ENCODE measurements around the gene LGALS12. TPM values are rescaled to one million over a fixed set of nuclear protein-coding genes. Genes with fewer than 3 reads are reported as not detected.

The LGALS12 gene
- total RNA-seq, 2 donors from 2014 or later, result 0.59 TPM; not detected in 1

GRCh38 chr11:63564784-63565350, 59.0 kb downstream of the LGALS12 start:
- Mint-ChIP-seq H3K9me3 (no peaks in the 10 kb centered on the region), H3K27ac (peak overlapping the region; percentile 13 to 35), H3K4me3 (peak overlapping the region; percentile 33), H3K27me3 (no peaks in the 10 kb centered on the region), H3K36me3 (no peaks in the 10 kb centered on the region), H3K4me1 (ENCODE audit: low read depth in 2 of 2) (peaks cover 55 to 58% of the 10 kb centered on the region in 2 donors)
- ATAC-seq (no peak), DNase-seq (ENCODE audit: low spot score) (no peak)

Other genes starting within 250 kb of the LGALS12 start
- not detected for gene SLC22A9, start 136.3 kb upstream of the LGALS12 start, total RNA-seq
- under 1 TPM in 1 of 2 donors, not detected in 1; 0.36 TPM for gene PLAAT5, start 14.9 kb upstream of the LGALS12 start, total RNA-seq
- 100 to 1,000 TPM in 1 of 2 donors, 10 to 100 TPM in 1; 42.5 to 193 TPM for gene PLAAT4, start 30.7 kb downstream of the LGALS12 start, total RNA-seq
- gene PLAAT2, start 57.3 kb downstream of the LGALS12 start, total RNA-seq, result 1 to 10 TPM in 1 of 2 donors, not detected in 1; 1.4 TPM
- 10 to 100 TPM; 16.8 to 60.0 TPM for gene PLAAT3, start 108.3 kb downstream of the LGALS12 start, total RNA-seq
- 10 to 100 TPM; 12.5 to 40.6 TPM for gene ATL3, start 165.3 kb downstream of the LGALS12 start, total RNA-seq
- 10 to 100 TPM; 52.3 to 55.3 TPM for gene RTN3, start 175.4 kb downstream of the LGALS12 start, total RNA-seq